Suprapubic skin (tissue), 3 donors: Measurements from ENCODE around the gene SLC41A1.

ENCODE experiments used
- POLR2A ChIP-seq, 2 donors: fragments of 450-650 bp; IDR thresholded peaks; one replicate each; pipeline ENCODE4 v1.6.1; 2017; ENCODE audit warnings: antibody characterized with exemption in 2 of 2, mild to moderate bottlenecking in 2 of 2, moderate library complexity in 2 of 2
- TF ChIP-seq, protein P1 (sequence below), 2 donors: fragments of 200-600 bp in 1 of 2; fragments of 450-650 bp in 1 of 2; sonication (generic) in 1 of 2; IDR thresholded peaks; one replicate each; pipeline ENCODE4 v1.5.1; 2016 to 2019; ENCODE audit warnings: antibody characterized with exemption in 2 of 2, mild to moderate bottlenecking in 1 of 2, moderate library complexity in 1 of 2

DNA sequence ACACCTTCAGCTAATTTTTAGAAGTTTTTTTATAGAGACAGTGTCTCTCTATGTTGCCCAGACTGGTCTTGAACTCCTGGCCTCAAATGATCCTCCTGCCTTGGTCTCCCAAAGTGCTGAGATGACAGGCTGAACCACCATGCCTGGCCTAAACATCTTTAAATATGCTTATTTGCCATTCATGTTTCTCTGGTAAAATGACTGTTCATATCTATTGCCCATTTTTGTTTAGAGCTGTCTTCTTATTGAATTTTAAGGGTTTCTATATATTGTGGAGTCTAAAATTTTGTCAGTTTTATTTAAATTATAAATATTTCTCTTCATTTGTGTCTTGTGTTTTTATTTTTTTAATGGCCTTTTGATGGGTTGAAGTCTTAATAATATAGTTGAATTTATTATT, 40.0 kb upstream of the SLC41A1 start:
- TF ChIP-seq, protein P1, sequence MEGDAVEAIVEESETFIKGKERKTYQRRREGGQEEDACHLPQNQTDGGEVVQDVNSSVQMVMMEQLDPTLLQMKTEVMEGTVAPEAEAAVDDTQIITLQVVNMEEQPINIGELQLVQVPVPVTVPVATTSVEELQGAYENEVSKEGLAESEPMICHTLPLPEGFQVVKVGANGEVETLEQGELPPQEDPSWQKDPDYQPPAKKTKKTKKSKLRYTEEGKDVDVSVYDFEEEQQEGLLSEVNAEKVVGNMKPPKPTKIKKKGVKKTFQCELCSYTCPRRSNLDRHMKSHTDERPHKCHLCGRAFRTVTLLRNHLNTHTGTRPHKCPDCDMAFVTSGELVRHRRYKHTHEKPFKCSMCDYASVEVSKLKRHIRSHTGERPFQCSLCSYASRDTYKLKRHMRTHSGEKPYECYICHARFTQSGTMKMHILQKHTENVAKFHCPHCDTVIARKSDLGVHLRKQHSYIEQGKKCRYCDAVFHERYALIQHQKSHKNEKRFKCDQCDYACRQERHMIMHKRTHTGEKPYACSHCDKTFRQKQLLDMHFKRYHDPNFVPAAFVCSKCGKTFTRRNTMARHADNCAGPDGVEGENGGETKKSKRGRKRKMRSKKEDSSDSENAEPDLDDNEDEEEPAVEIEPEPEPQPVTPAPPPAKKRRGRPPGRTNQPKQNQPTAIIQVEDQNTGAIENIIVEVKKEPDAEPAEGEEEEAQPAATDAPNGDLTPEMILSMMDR (IDR thresholded peaks at IDR 0.05) = no peak
- no peak for TF ChIP-seq POLR2A (IDR thresholded peaks at IDR 0.05)
